ENCODE results near the gene ARRDC4.

DNA sequence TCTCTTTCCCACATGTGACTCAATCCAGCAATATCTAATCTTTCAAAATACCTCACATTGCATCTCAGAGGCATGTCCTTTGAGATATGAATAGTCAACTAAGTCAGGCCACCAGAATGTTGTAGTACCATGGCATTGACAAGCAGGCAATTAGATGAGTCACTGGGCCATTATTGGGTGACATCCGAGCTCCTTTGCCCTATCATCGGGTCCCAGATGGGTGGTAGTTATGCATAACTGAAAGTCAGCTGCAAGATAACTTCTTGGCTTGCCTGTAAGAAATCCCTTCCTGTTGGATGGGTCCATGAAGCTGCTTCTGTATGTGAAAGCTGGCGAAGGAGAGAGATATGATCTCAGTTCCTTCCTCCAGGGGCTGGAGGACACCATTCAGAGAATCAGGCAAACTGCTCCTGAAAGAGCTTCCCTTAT is 32.8 kb downstream of the ARRDC4 start:
- TF ChIP-seq, protein P1, sequence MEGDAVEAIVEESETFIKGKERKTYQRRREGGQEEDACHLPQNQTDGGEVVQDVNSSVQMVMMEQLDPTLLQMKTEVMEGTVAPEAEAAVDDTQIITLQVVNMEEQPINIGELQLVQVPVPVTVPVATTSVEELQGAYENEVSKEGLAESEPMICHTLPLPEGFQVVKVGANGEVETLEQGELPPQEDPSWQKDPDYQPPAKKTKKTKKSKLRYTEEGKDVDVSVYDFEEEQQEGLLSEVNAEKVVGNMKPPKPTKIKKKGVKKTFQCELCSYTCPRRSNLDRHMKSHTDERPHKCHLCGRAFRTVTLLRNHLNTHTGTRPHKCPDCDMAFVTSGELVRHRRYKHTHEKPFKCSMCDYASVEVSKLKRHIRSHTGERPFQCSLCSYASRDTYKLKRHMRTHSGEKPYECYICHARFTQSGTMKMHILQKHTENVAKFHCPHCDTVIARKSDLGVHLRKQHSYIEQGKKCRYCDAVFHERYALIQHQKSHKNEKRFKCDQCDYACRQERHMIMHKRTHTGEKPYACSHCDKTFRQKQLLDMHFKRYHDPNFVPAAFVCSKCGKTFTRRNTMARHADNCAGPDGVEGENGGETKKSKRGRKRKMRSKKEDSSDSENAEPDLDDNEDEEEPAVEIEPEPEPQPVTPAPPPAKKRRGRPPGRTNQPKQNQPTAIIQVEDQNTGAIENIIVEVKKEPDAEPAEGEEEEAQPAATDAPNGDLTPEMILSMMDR (IDR thresholded peaks at IDR 0.05; ENCODE audit: low read length) = no peak
- TF ChIP-seq EZH2phosphoT487 (IDR thresholded peaks at IDR 0.05; ENCODE audit: low read length) (no peak), EZH2 (optimal IDR thresholded peaks at IDR 0.05; ENCODE audit: low read depth, low read length) (no peak)
